HG03064 (cell line): ENCODE data around the gene FOXO6.

Experiments
- ATAC-seq: cut with Tn5 transposase; IDR thresholded peaks from one replicate; pipeline ENCODE4 v1.9.1; 2021; ENCODE audit warnings: low read depth; ENCODE audit not compliant: unreplicated experiment

Gene FOXO6

GRCh38 chr1:41397020-41397419, 35.8 kb downstream of the FOXO6 start:
- ATAC-seq = no peak

- ATAC-seq = no peak
These were observed 36.6 kb downstream of the FOXO6 start for GRCh38 chr1:41397753-41398330.

- ATAC-seq = no peak
These were observed 38.0 kb downstream of the FOXO6 start for GRCh38 chr1:41399145-41399795.

- ATAC-seq = no peak
These were observed 39.0 kb downstream of the FOXO6 start for GRCh38 chr1:41400225-41400624.

GRCh38 chr1:41401899-41402298, 40.7 kb downstream of the FOXO6 start:
- ATAC-seq = no peak

- ATAC-seq = no peak
These were observed 43.1 kb downstream of the FOXO6 start for GRCh38 chr1:41404308-41404761.

GRCh38 chr1:41407664-41408252, 46.5 kb downstream of the FOXO6 start:
- ATAC-seq = no peak

- no peak for ATAC-seq
These were observed 47.5 kb downstream of the FOXO6 start for GRCh38 chr1:41408691-41409090.

GRCh38 chr1:41409825-41410224, 48.6 kb downstream of the FOXO6 start:
- ATAC-seq = no peak

- no peak for ATAC-seq
These were observed 49.2 kb downstream of the FOXO6 start for GRCh38 chr1:41410462-41410861.

GRCh38 chr1:41411229-41411628, 50.0 kb downstream of the FOXO6 start:
- no peak for ATAC-seq

- no peak for ATAC-seq
These were observed 51.5 kb downstream of the FOXO6 start for GRCh38 chr1:41412748-41413147.

- ATAC-seq = no peak
These were observed 52.6 kb downstream of the FOXO6 start for GRCh38 chr1:41413748-41414281.

- no peak for ATAC-seq
These were observed 53.1 kb downstream of the FOXO6 start for GRCh38 chr1:41414296-41414695.

- no peak for ATAC-seq
These were observed 53.6 kb downstream of the FOXO6 start for GRCh38 chr1:41414716-41415306.

GRCh38 chr1:41416081-41416480, 54.8 kb downstream of the FOXO6 start:
- ATAC-seq = no peak

- no peak for ATAC-seq
These were observed 55.5 kb downstream of the FOXO6 start for GRCh38 chr1:41416552-41417334.

GRCh38 chr1:41417335-41417682, 56.1 kb downstream of the FOXO6 start:
- ATAC-seq = no peak

GRCh38 chr1:41417746-41418145, 56.5 kb downstream of the FOXO6 start:
- ATAC-seq = no peak

GRCh38 chr1:41418857-41419583, 57.8 kb downstream of the FOXO6 start:
- no peak for ATAC-seq
